Activated T-cell treated with anti-CD3 and anti-CD28 coated beads, Interleukin-2, amount 50 U/mL, for 72 hours (primary cell): Measurements from ENCODE around the gene CTNNA2. TPM values are rescaled to one million over a fixed set of nuclear protein-coding genes. Genes with fewer than 3 reads are reported as not detected.

Experiments used
- ATAC-seq, 2 donors: fragments of 150-1000 bp; cut with Tn5 transposase; replicated peaks in 1 of 2; 2 replicates each; pipeline ENCODE4 v1.10.0; 2021; ENCODE audit warnings: moderate library complexity in 2 of 2, mild to moderate bottlenecking in 1 of 2
- DNase-seq, 2 donors: peaks; one replicate each; pipeline ENCODE4 v3.0.0; 2021 to 2022; ENCODE audit warnings: mixed read lengths in 1 of 2
- H3K27ac Mint-ChIP-seq: one replicate; pipeline ENCODE4 v1.8.0; 2022; ENCODE audit warnings: mild to moderate bottlenecking, moderate library complexity, mixed read lengths
- H3K27me3 Mint-ChIP-seq: one replicate; pipeline ENCODE4 v1.8.0; 2022; ENCODE audit warnings: low read depth, mixed read lengths
- H3K36me3 Mint-ChIP-seq, 2 donors: one replicate each; pipeline ENCODE4 v1.8.0; 2022; ENCODE audit warnings: mixed read lengths in 2 of 2, mild to moderate bottlenecking in 1 of 2; ENCODE audit not compliant: insufficient read depth in 2 of 2
- H3K4me1 Mint-ChIP-seq: one replicate; pipeline ENCODE4 v1.8.0; 2022; ENCODE audit warnings: low read depth, mixed read lengths
- H3K4me3 Mint-ChIP-seq, 2 donors: one replicate each; pipeline ENCODE4 v1.8.0; 2022; ENCODE audit warnings: mild to moderate bottlenecking in 2 of 2, mixed read lengths in 2 of 2, moderate library complexity in 2 of 2
- H3K9me3 Mint-ChIP-seq, 2 donors: one replicate each; pipeline ENCODE4 v1.8.0; 2022; ENCODE audit warnings: mixed read lengths in 2 of 2
- total RNA-seq, 2 donors: library from RNA; stranded (reverse); gene quantifications; one replicate each; pipeline ENCODE4 v1.2.3, GENCODE V29; 2022

CTNNA2 gene
- total RNA-seq, 2 donors from 2014 or later, result not detected

DNA sequence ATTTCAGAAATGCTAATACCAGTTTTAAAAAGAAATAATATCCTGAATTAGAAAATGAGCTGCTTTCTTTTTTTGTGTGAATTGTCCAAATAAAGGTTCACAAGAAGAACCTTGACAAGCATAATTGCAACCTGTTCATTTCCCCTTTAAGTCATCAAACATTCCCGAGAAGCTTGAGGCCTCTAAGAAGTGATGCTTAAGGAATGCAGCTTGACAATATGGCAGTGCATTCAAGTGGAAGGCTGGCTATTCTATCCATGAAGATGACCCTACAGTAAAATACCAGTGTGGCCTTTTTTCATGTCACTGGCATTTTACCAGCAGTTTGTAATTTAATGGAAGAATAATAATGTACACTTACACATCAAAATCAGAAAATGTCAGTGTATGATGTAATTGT, 216.7 kb downstream of the CTNNA2 start:
- no peaks in the 10 kb centered on the region for H3K4me1 Mint-ChIP-seq
- no peak overlapping the region for H3K4me3 Mint-ChIP-seq
- DNase-seq (no peak), ATAC-seq (no peak)
- H3K9me3 Mint-ChIP-seq, result peaks cover 2 to 5% of the 10 kb centered on the region in 2 donors
- no peaks in the 10 kb centered on the region for H3K36me3 Mint-ChIP-seq
- H3K27me3 Mint-ChIP-seq, result no peaks in the 10 kb centered on the region
- no peak overlapping the region for H3K27ac Mint-ChIP-seq

- DNase-seq (no peak), ATAC-seq (no peak)
- Mint-ChIP-seq H3K27me3 (no peaks in the 10 kb centered on the region), H3K4me3 (no peak overlapping the region), H3K36me3 (no peaks in the 10 kb centered on the region), H3K9me3 (peaks cover 6 to 8% of the 10 kb centered on the region in 2 donors), H3K27ac (no peak overlapping the region), H3K4me1 (no peaks in the 10 kb centered on the region)
These were observed 221.7 kb downstream of the CTNNA2 start for GRCh38 chr2:79734518-79734917.

DNA sequence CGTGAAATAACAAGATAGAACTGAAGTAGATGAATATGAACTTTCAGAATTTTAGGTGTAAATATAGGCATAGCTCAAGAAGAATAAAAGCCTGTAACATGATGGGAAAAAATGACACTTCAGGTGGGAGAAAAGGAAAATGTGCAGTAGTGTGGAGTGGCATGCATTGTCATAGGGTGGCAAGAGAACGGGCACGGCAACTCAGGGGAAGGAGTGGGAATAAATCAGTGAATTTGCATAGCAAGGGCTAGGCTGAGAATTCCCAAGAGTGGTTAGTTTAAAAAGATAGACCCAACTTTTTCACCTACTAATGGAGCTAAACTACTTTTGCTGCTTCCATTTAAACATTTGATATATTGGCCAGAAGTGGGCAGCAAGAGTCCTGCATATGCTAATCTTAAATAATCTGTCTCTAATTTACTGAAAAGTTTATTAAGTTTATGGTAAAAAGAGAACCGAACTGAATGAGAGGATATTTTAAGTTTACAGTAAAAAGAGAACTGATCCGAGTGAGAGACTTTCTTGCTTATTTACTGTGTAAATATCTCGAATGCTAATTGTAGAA, 228.1 kb downstream of the CTNNA2 start:
- H3K4me1 Mint-ChIP-seq, result no peaks in the 10 kb centered on the region

GRCh38 chr2:79750321-79750720, 237.5 kb downstream of the CTNNA2 start:
- Mint-ChIP-seq H3K27me3 (no peaks in the 10 kb centered on the region), H3K36me3 (peaks cover 0 to 1% of the 10 kb centered on the region in 2 donors), H3K27ac (no peak overlapping the region), H3K4me3 (no peak overlapping the region), H3K4me1 (no peaks in the 10 kb centered on the region), H3K9me3 (peaks cover 10 to 16% of the 10 kb centered on the region in 2 donors)
- ATAC-seq, result no peak
- DNase-seq, result no peak

More for the DNA sequence above, 228.1 kb downstream of the CTNNA2 start:
- Mint-ChIP-seq H3K9me3 (peaks cover 7% of the 10 kb centered on the region in 2 donors), H3K27me3 (no peaks in the 10 kb centered on the region), H3K36me3 (no peaks in the 10 kb centered on the region), H3K27ac (no peak overlapping the region), H3K4me3 (no peak overlapping the region)
- DNase-seq, result no peak
- no peak for ATAC-seq

DNA sequence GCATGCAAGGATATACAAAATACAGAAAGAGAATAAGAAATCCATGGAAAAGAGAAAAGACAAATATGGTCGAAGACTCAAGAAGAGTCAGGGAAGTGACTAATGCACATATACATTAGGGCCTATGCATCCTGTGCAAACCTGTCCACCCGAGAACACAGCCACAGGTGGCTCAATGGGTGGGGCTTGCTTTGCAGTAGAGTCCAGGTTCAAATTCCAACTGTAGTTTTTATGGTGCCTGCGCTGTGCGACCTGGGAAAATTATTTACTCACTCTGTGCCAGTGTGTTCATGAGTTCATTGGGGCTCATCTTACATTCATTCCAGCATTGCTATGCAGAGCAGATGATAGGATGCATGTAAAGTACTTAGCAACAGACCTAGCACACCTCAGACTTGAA, 244.7 kb downstream of the CTNNA2 start:
- DNase-seq, result no peak
- Mint-ChIP-seq H3K36me3 (peaks cover 0 to 1% of the 10 kb centered on the region in 2 donors), H3K4me1 (no peaks in the 10 kb centered on the region), H3K4me3 (no peak overlapping the region), H3K9me3 (peaks cover 7 to 8% of the 10 kb centered on the region in 2 donors), H3K27me3 (no peaks in the 10 kb centered on the region), H3K27ac (no peak overlapping the region)
- ATAC-seq, result no peak

- Mint-ChIP-seq H3K27ac (no peak overlapping the region), H3K4me1 (no peaks in the 10 kb centered on the region), H3K36me3 (peaks cover 0 to 1% of the 10 kb centered on the region in 2 donors), H3K4me3 (no peak overlapping the region), H3K9me3 (peaks cover 7 to 8% of the 10 kb centered on the region in 2 donors), H3K27me3 (no peaks in the 10 kb centered on the region)
- DNase-seq (no peak), ATAC-seq (no peak)
These were observed 245.2 kb downstream of the CTNNA2 start for GRCh38 chr2:79758042-79758441.

DNA sequence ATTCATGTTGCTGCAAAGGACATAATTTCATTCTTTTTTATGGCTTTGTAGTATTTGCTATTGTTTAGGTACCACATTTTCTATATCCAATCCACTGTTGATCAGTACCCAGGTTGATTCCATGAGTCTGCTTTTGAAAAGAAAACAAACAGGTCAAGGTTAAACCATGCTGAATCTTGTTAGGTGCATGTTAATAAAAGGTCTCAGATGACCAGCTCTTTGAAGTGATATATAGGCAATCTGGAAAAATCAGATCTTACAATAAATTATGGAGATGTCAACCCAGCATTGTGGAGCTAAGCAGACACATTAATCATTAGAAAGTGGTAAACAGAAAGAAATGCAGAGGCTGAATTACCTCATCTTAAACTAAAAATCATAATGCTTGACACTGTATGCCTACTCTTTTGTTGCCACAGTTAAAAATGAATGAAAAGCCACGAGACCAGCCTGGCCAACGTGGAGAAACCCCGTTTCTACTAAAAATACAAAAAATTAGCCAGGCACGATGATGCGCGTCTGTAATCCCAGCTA, 246.0 kb downstream of the CTNNA2 start:
- Mint-ChIP-seq H3K4me3 (no peak overlapping the region), H3K9me3 (peaks cover 6% of the 10 kb centered on the region in 2 donors), H3K4me1 (no peaks in the 10 kb centered on the region), H3K27me3 (no peaks in the 10 kb centered on the region), H3K36me3 (peaks cover 0 to 1% of the 10 kb centered on the region in 2 donors), H3K27ac (no peak overlapping the region)
- DNase-seq, result no peak
- ATAC-seq, result no peak

- Mint-ChIP-seq H3K27ac (no peak overlapping the region), H3K27me3 (no peaks in the 10 kb centered on the region), H3K4me1 (no peaks in the 10 kb centered on the region), H3K9me3 (peaks cover 6% of the 10 kb centered on the region in 2 donors), H3K36me3 (peaks cover 0 to 2% of the 10 kb centered on the region in 2 donors), H3K4me3 (no peak overlapping the region)
- DNase-seq, result no peak
- ATAC-seq, result no peak
These were observed 258.1 kb downstream of the CTNNA2 start for GRCh38 chr2:79770926-79771325.

- DNase-seq (no peak), ATAC-seq (no peak)
- no peaks in the 10 kb centered on the region for H3K4me1 Mint-ChIP-seq
- H3K9me3 Mint-ChIP-seq, result peaks cover 3 to 5% of the 10 kb centered on the region in 2 donors
- H3K27ac Mint-ChIP-seq, result no peak overlapping the region
- no peak overlapping the region for H3K4me3 Mint-ChIP-seq
- H3K27me3 Mint-ChIP-seq, result no peaks in the 10 kb centered on the region
- H3K36me3 Mint-ChIP-seq, result peaks cover 0 to under 1% of the 10 kb centered on the region in 2 donors
These were observed 258.6 kb downstream of the CTNNA2 start for GRCh38 chr2:79771493-79771892.

- no peaks in the 10 kb centered on the region for H3K36me3 Mint-ChIP-seq
- H3K9me3 Mint-ChIP-seq, result peaks cover 3% of the 10 kb centered on the region in 2 donors
- ATAC-seq, result no peak
- no peak overlapping the region for H3K4me3 Mint-ChIP-seq
- H3K27me3 Mint-ChIP-seq, result no peaks in the 10 kb centered on the region
- no peaks in the 10 kb centered on the region for H3K4me1 Mint-ChIP-seq
- no peak for DNase-seq
- H3K27ac Mint-ChIP-seq, result no peak overlapping the region
These were observed 261.2 kb downstream of the CTNNA2 start for GRCh38 chr2:79774016-79774415.

GRCh38 chr2:79776461-79776860, 263.6 kb downstream of the CTNNA2 start:
- H3K4me3 Mint-ChIP-seq, result no peak overlapping the region
- no peaks in the 10 kb centered on the region for H3K27me3 Mint-ChIP-seq
- H3K4me1 Mint-ChIP-seq, result no peaks in the 10 kb centered on the region
- DNase-seq (no peak), ATAC-seq (no peak)
- peaks cover 3% of the 10 kb centered on the region in 2 donors for H3K9me3 Mint-ChIP-seq
- H3K36me3 Mint-ChIP-seq, result no peaks in the 10 kb centered on the region
- no peak overlapping the region for H3K27ac Mint-ChIP-seq

DNA sequence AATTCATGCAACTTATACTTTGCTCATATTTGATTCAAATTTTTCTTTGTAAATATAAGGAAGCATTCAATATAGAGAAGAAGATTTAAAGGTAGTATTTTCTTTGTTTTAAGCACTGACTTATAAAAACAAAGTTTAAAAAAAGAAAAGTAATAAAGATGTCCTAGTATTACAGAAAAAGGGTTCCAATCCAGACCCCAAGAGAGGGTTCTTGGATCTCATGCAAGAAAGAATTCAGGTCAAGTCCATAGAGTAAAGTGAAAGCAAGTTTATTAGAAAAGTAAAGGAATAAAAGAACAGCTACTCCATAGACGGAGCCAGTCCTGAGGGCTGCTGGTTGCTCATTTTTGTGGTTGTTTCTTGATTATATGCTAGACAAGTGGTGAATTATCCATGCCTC, 267.9 kb downstream of the CTNNA2 start:
- H3K4me1 Mint-ChIP-seq, result no peaks in the 10 kb centered on the region
- ATAC-seq (no peak), DNase-seq (no peak)
- no peak overlapping the region for H3K27ac Mint-ChIP-seq
- H3K36me3 Mint-ChIP-seq, result no peaks in the 10 kb centered on the region
- peaks cover 2 to 4% of the 10 kb centered on the region in 2 donors for H3K9me3 Mint-ChIP-seq
- no peaks in the 10 kb centered on the region for H3K27me3 Mint-ChIP-seq
- no peak overlapping the region for H3K4me3 Mint-ChIP-seq

DNA sequence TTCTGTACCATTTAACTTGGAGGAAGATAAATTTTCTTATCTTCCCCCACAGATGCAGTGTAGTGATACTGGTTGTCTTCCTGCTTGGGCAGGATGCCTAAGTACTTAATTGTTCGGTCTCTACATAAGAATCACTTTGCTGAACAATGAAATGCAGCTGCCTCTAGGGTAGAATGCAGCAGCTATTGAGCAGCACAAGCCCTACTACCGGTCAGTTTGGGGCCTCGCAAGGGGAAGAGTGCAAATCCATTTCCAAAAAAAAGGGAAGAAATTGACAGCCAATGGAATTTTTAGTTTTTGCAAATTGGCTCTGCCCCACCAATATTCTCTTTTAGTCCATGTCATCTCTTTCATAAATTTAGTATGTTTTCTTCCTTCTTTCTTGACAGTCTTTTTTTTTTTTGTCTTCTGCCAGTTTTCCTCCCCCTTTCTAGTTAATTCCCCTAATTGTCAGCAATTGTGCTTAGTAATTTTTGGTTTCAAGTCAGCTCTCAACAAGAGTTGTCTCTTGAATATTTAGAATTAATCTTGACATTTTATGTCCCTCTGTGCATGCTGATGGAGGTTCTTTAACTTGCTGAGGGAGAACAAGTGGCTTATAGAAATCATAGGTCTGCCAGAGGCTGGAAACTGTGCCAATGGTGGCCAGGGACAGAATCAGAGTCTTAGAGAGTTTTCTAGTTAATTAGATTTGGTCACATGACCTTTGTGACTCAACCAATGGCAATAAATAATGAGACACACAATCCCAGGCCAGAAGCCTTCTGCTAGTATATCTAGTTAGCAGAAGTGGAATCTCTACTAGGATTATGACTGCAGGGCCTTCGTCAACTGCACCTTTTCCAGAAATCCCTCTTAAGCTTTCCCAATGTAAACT, 270.0 kb downstream of the CTNNA2 start:
- ATAC-seq (no peak), DNase-seq (no peak)
- Mint-ChIP-seq H3K27ac (no peak overlapping the region), H3K4me3 (no peak overlapping the region), H3K9me3 (peaks cover 4 to 7% of the 10 kb centered on the region in 2 donors), H3K4me1 (no peaks in the 10 kb centered on the region), H3K27me3 (no peaks in the 10 kb centered on the region), H3K36me3 (no peaks in the 10 kb centered on the region)
